Stimulated activated CD8-positive, alpha-beta memory T cell treated with anti-CD3 and anti-CD28 coated beads, Interleukin-15, amount 100 ng/mL, for 24 hours (primary cell): ENCODE results near the gene DVL3.
"Not testable (repeated sequence)": the region's sequence is repeated elsewhere in the genome, so short reads cannot be mapped to it uniquely, and the experiment has no call there.

Source experiments
- DNase-seq: peaks from one replicate; pipeline ENCODE4 v3.0.0-alpha.2; 2020; ENCODE audit warnings: low read depth

Gene DVL3

DNA sequence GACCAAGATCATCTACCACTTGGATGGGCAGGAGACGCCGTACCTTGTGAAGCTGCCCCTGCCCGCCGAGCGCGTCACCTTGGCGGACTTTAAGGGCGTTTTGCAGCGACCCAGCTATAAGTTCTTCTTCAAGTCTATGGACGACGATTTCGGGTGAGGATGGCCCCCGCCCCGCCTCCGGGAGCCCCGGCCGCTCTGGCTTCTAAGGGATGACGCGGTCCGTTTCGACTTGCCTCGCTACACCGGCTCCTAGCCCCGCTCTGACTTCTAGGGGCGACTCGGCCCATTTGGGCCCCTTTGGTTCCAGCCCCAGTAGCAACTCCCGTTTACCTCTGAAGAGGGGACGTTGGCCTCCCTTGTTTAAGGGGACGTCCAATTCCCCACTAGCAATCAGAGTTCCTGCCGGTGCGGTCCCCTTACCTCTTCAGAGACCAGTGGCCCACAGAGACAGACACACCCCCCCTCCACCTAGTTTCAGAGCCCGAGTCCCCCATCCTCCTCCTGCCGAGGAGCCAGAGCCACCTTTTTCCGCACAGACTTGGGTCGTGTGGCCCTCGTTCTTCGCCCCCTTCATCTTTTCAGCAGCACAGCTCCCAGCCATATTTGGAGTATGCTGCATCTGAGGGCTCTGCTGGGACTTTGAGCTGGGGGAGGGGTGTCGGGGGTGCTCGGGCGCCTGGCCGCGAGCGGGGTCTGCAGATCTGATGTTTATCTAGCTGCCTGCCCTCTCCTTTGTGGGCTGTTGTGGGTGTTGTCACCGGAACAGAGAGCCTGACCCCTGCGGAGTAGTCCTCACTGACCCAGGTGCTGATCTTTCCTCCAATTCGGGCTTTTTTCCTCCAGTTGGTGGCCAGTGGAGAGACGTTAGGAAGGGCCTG lies 706 bp downstream of the DVL3 start:
- peak; percentile 16 for DNase-seq

DNA sequence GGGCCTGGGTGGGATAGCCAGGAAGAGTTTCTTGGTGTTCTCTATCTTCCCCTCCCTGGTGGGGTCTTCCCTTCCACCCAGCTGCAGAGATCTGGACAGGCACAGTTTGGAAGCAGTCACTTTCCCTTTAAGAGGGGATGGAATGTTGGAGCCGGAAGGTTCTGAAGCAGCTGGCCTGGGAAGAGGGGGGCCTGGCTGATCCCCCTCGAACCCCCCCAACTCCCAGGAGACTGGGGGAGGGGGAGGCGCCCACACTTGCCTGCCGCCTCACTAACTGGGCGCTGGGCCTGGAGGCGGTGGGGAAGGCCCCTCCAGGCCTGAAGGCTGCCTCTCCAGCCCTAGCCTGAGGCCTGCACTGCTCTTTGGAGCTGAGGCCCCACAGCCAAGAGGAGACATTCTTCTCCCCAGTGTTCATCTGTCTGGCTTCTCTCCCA lies 1.4 kb downstream of the DVL3 start:
- DNase-seq = no peak

DNA sequence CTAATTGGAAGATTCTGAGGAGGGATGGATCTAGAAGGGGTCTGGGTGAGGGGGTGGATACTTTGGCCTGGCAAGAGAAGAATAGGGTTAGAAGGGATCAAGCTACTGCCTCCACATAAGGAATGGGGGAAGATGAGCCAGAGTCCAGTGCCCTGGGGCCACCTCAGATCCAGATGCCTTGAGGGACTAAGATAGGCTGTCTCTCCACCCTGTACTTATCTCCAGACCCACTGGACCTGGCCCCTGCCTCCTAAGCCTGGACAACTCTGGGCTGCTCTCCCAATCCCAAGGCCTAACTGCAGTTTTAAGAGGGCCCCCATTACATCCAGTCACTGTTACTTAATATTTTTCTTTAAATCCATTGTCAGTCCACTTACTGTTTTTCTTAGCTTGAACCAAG lies 2.0 kb downstream of the DVL3 start:
- DNase-seq = no peak

DNA sequence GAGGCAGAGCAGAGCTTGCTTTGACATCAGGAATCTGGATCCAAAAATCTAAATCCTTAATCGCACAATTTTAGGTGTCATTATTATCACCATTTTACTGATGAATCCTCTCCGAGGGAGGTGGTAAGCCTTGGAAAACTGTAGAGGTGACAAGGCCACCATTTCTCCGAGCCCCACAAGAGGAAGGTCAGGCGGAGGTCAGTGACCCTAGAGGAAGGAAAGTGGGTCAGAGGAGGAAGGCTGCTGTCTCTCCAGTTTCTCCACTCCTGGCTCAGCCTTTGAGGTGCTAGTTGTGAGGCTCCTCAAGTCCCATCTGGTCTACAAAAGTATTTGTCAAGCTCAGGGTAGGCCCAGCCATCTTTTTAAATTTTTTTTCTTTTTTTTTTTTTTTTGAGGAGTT lies 3.2 kb downstream of the DVL3 start:
- DNase-seq = no peak

DNA sequence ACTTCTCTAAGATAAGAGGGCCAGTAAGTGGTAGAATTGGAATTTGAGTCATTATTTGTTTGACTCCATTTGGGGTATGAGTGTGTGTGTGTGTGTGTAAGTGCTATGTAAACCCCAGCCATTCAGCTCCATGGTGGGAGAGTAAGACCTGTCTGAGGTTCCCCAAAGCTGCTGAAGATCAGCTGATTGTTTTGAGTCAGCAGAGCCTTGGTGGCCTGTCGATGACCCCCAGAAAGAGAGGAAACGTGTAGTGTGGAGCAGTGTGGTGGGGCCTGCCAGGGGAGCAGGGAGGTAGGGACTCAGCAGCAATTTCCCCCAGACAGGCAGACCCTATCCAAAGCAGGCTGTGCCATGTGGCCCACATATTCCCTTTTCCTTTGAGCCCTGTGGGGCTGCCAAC lies 5.3 kb downstream of the DVL3 start:
- no peak for DNase-seq

DNA sequence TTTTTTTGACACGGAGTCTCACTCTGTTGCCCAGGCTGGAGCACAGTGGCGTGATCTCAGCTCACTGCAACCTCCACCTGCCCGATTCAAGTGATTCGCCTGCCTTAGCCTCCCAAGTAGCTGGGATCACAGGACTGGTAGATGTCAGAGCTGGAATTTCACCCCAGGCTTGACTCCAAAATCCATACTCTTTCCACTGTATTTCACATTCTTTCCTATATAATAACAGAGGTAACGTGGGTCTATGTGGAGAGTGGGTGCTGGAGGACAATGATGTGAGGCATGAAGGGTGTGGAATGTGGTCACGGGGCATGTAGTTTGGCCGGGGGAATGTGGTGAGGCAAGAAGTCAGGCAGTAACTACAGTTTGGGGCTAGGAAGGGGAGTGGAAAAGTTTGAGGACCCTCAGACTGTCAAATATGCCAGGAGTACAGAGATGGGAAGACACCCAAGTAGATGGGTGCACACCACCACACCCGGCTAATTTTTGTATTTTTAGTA lies 7.4 kb downstream of the DVL3 start:
- not testable (repeated sequence) for DNase-seq

DNA sequence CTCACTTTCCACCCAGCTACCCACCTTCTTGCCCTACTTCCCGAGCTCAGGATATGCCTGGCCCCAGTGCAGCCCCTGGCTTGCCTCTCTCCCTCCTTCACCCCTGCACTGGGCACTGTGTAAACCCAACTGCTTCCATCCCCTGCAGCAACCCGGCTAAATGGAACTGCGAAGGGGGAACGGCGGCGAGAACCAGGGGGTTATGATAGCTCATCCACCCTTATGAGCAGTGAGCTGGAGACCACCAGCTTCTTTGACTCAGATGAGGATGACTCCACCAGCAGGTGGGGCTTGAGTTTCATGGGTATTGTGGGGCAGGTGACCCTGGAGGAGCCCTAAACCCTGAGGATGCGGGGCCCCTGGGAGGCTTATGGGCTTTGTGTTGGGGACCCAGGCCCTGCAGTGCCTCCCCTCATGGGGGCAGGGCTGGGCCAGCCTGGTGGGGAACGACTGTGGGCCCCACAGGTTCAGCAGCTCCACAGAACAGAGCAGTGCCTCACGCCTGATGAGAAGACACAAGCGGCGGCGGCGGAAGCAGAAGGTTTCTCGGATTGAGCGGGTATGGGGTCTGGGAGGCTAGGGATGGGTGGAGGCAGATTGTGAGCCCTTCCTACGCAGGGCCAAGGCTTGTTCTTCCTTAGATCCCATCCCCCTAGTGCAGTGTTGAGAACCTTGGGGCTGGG lies 9.6 kb downstream of the DVL3 start:
- no peak for DNase-seq

DNA sequence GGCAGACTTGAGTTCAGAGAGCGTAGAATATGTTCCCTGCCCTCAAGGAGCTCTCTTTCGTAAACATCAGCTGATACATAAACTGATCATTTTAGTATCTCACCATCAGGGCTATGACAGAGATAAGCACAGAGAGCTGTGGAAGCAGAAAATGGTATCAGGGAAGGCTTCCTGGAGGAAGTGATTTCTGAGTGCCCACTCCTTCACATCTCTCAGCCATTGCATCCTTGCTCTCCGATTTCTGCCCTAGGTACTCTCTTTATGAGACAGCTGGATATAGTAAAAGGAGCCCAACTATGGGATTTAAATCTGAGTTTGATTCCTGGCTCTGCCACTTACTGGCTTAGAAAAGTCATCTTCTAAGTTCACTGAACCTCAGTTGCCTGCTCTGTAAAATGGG lies 10.4 kb downstream of the DVL3 start:
- no peak for DNase-seq

DNA sequence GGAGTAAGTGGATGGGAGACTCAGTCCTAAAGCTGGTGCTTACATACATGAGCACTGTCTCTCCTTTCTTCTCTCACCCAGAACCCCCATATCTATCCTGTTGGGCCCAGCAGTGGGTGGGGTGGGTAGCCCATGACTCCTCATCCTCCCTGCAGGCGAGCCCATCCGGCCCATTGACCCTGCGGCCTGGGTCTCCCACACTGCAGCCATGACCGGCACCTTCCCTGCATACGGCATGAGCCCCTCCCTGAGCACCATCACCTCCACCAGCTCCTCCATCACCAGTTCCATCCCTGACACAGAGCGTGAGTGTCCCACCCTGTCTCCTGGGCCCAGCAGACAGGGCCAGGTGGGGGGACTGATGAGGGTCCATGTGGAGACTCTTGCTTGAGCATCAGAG lies 11.5 kb downstream of the DVL3 start:
- DNase-seq = no peak

DNA sequence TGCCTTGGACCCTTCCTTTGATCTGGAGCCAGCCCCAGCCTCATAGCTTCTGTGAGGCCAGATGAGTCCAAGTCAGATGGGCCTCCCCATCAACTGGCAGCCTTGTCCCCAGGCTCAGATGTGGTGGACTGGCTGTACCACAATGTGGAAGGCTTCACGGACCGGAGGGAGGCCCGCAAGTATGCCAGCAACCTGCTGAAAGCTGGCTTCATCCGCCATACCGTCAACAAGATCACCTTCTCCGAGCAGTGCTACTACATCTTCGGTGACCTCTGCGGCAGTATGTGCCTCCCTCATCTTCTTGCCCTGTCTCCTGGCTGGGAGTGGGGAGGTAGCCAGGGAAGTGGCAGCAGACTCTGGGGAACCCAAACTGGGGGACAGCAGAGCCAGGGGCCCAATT lies 12.6 kb downstream of the DVL3 start:
- DNase-seq = no peak

DNA sequence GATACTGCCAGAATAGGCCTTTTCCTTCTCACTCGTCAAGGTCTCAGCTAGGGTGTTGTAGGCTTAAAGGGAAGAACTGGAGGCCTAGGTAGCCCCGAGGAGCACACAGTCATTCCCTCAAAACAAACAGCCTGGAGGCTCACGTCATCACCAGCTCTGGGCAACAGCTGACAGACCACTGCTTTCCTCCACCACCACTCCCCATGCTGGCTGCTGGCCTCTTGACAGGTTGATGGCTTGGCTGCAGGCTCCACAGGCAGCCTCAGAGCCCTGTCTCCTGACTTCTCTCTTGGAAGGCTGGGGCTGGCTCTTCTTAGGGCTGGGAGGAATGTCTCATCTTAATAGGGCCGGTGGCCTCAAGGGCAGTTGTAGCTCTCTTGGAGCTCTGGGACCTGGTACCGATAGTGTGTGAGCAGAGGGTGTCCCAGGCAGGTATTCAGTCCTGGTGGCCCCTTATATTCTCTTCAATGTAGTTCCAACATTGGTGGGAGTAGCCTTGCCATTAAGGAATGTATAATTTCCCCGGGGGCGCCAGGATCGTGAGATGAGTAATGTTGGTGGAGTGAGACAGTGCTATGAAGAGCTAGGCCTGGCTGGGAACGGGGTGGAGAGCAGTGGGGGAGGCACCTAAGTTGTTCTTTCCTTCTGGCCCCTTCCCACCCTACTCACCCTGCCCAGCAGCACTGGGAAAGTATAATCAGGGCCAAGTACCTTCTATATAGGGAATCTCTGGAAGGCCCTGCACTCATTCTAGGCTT lies 13.4 kb downstream of the DVL3 start:
- DNase-seq = no peak

DNA sequence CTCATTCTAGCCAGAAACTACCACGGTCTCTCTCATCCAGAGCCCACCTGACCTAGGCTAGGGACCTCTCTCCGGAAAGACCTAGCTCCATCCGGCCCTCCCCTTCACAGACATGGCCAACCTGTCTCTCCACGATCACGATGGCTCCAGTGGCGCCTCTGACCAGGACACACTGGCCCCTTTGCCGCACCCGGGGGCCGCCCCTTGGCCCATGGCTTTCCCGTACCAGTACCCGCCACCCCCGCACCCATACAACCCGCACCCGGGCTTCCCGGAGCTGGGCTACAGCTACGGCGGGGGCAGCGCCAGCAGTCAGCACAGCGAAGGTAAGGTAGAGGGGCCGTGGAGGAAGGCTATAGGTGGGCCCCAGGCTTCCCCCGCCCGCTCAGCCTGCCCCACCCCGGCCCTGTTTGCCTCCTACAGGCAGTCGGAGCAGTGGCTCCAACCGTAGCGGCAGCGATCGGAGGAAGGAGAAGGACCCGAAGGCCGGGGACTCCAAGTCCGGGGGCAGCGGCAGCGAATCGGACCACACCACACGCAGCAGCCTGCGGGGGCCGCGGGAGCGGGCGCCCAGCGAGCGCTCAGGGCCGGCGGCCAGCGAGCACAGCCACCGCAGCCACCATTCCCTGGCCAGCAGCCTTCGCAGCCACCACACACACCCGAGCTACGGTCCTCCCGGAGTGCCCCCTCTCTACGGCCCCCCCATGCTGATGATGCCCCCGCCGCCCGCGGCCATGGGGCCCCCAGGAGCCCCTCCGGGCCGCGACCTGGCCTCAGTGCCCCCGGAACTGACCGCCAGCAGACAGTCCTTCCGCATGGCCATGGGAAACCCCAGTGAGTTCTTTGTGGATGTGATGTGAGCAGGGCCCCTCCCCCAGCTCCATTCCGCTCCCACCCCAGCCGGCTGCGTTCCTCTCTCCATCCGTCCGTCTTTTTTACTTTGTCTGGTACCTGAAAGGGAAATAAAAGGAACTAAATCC lies 15.0 kb downstream of the DVL3 start:
- DNase-seq = no peak

DNA sequence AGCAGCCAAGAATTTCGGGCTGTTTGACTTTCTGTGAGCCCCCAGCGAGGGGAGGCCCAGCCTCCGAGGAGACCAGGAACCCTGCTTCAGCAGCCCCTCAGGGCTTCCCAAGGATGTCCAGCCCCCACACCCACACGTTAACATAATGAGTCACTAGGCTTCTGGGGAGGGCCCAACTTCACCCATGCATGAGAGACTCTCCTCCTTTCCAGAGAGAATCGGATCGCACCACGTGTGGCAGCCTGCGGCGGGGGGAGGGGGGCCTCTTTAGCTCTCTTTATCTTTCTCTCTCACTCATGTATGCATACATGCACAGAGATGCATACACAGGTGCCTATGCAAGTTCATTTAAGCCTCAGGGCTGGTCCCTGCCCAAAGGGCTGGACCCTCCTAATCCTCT lies 16.4 kb downstream of the DVL3 start:
- no peak for DNase-seq

DNA sequence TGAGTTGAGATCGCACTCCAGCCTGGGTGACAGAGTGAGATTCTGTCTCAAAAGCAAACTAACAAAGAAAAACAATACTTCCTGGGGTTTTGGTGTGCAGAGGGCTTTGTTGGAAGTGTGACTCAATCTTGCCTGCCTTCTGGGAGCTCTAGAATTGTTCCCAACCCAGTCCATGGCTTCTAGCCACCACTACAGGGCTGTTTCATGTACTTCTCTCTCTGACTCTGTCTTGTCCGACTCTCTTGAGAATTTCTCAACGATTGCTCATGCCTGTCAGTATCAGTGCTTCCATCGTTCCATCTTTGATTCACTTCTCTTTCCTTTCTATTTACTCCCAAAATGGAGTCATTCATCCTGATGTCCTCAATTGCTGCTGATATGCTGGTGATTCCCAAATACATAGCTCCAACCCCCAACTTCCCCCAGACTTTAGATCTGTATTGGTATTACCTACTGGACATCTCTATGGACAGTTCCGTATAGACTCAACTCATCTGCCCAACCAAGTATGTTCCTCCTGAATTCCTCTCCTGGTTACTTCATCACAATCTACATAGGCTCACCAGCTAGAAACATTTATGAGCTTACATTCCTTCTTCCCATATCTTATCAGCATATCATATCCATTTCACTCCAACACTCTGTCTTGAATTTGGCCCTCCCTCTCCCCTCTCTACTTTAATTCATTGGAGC lies 17.6 kb downstream of the DVL3 start:
- no peak for DNase-seq

DNA sequence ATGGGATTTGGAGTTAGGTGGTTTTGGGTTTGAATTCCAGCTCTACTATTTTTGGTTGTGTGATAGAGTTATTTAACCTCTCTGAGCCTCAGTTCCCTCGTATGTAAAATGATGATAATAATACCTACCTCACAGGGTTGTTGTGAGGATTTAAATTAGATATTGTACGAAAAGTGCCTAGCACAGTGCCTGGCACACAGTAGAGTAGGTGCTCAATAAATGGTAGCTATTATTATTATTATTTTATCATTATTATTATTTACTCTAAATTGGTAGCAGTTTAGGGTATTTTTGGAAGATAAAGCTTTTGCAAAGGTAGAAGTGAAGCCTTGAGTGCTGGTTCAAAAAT lies 18.2 kb downstream of the DVL3 start:
- DNase-seq = no peak

DNA sequence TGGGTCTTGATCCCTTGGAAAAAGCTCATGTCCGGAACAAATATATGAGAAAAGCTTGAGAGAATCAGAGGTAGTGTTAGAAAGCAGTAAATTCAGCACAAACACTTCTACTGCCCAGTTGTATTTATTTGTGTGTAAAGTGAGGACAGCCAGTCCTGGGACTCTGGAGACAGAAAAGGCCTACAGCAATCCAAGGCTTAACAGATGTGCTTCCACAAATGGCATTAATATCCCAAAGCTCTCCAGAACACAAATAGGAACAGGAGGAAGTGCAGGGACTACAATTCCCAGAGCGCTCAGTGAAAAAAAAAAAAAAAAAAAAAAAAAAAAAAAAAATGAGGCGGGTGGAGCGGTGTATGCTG lies 19.1 kb downstream of the DVL3 start:
- no peak for DNase-seq

DNA sequence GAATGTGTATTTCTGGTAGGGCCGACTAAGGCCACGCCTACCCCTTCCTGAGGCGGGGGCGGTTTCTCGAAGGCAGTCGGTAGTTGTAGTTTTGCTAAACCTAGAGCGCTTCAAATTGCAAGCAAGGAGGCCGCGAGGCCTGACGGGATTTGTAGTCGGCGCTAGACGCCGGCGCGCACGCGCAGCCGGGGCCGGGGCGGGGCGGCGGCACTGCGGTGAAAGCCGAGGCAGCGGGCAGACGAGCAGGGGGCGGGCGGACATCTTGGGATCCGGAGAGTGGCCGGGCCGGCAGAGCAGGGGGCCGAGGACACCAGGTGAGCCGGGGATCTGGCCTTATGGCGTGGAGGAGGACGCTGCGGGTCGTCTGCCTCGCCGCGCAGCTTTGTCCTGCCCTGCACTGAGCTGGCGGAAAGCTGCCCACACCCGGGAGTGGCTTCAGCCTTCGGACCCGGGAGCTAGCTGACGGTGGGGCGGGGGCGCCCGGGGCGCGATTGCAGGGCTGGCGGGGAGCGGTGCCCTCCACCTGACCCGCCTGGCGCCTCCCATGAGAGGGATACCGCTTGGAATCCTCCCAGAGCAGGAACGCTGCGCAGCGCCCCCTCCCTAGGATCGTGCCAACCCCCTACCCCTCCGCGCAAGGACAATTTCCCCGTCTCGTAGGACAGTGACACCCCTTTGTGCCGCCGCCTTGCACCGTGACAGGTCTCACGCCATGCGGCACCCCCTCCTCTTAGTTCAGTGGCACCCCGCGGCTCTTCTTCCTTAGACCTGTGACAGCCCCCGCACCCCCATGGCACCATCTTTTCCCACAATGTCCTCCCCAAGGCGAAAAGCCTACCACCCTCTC lies 19.7 kb downstream of the DVL3 start, which contains the start of gene AP2M1:
Gene AP2M1 (plus strand): TSS at position 210 of the 847 bp plus-strand sequence. CDS start 2,139 bp downstream, outside the sequence.
- DNase-seq = peak; percentile 92

DNA sequence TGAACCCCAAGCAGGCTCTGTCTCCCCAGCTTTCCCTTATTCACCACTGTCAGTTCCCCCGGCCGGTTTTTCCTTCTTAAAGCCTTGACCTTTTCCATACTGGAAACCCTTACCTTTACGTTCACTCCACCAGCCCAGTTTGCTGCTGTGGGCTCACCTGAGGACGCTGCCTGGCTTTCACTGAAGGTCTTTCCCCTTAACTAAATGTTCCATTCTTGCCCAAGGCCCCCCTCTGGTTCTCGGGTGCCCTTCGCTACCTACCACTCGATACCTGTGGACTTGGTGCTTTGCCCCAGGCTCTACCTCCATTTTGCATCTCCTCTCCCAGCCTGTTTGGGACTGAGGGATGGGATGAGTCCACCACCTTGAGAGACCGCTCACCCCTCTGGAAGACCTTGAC lies 20.3 kb downstream of the DVL3 start:
- no peak for DNase-seq

DNA sequence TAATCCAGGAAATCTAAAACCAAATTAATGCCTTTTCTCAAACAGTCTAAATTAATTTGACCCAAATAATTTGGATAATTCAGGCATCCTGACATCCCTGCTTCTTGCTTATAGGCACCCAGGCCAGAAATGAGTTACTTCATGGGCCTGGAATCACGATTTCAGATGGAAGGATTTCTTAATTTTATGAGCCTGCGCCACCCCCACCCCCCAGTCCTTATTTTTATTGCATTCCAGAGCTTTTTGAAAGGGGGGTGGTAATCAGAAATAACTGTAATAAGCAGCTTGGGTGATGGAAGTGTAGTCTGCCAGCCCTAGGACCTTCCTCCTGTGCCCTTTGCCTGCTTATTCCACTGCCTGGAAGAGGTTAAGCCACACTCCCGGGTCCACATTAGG lies 20.8 kb downstream of the DVL3 start:
- DNase-seq = no peak
